Ishikawa (cell line): ENCODE data around the gene CFAP65.

Experiments used
- CEBPB ChIP-seq: IDR thresholded peaks from 2 replicates; pipeline ENCODE4 v1.6.1; 2012
- CREB1 ChIP-seq: IDR thresholded peaks from 2 replicates; pipeline ENCODE4 v1.6.1; 2012; ENCODE audit warnings: low read depth
- EGR1 ChIP-seq: IDR thresholded peaks from 2 replicates; pipeline ENCODE4 v1.6.1; 2012
- EP300 ChIP-seq: IDR thresholded peaks from 2 replicates; pipeline ENCODE4 v1.6.1; 2012; ENCODE audit warnings: borderline replicate concordance
- FOXM1 ChIP-seq: IDR thresholded peaks from 2 replicates; pipeline ENCODE4 v1.6.1; 2012; ENCODE audit warnings: low read depth, borderline replicate concordance
- MAX ChIP-seq: IDR thresholded peaks from 2 replicates; pipeline ENCODE4 v1.6.1; 2012
- NFIC ChIP-seq: IDR thresholded peaks from 2 replicates; pipeline ENCODE4 v1.6.1; 2012
- RAD21 ChIP-seq: IDR thresholded peaks from 2 replicates; pipeline ENCODE4 v1.6.1; 2012; ENCODE audit warnings: low read depth
- REST ChIP-seq: IDR thresholded peaks from 2 replicates; pipeline ENCODE4 v1.6.1; 2012; ENCODE audit warnings: low read depth, mild to moderate bottlenecking
- TAF1 ChIP-seq: IDR thresholded peaks from 2 replicates; pipeline ENCODE4 v1.6.1; 2012; ENCODE audit warnings: low read depth, mild to moderate bottlenecking
- TCF12 ChIP-seq: IDR thresholded peaks from 2 replicates; pipeline ENCODE4 v1.6.1; 2012; ENCODE audit warnings: low read depth
- TEAD4 ChIP-seq: IDR thresholded peaks from 2 replicates; pipeline ENCODE4 v1.6.1; 2012
- USF1 ChIP-seq: IDR thresholded peaks from 2 replicates; pipeline ENCODE4 v1.6.1; 2012
- YY1 ChIP-seq: IDR thresholded peaks from 2 replicates; pipeline ENCODE4 v1.6.1; 2012; ENCODE audit warnings: low read depth
- ZBTB7A ChIP-seq: IDR thresholded peaks from 2 replicates; pipeline ENCODE4 v1.6.1; 2012; ENCODE audit warnings: low read depth

CFAP65 gene

GRCh38 chr2:219087361-219087760 lies 46.0 kb upstream of the CFAP65 start:
- no peak for TF ChIP-seq EGR1
- TF ChIP-seq ZBTB7A = no peak
- TF ChIP-seq NFIC = no peak
- no peak for TF ChIP-seq CEBPB
- no peak for TF ChIP-seq EP300
- TF ChIP-seq TEAD4 = no peak
- TF ChIP-seq REST = no peak
- TF ChIP-seq TCF12 = no peak

GRCh38 chr2:219086196-219086595 lies 44.9 kb upstream of the CFAP65 start:
- no peak for TF ChIP-seq USF1
- TF ChIP-seq CEBPB = no peak
- TF ChIP-seq RAD21 = no peak
- no peak for TF ChIP-seq YY1
- TF ChIP-seq MAX = no peak
- TF ChIP-seq TCF12 = no peak
- TF ChIP-seq FOXM1 = no peak
- no peak for TF ChIP-seq TEAD4
- TF ChIP-seq NFIC = no peak
- TF ChIP-seq TAF1 = no peak
- TF ChIP-seq REST = no peak
- no peak for TF ChIP-seq EP300

GRCh38 chr2:219084791-219085190 lies 43.5 kb upstream of the CFAP65 start:
- no peak for TF ChIP-seq TEAD4
- TF ChIP-seq CEBPB = no peak
- TF ChIP-seq RAD21 = no peak
- no peak for TF ChIP-seq CREB1
- no peak for TF ChIP-seq YY1
- no peak for TF ChIP-seq USF1
- no peak for TF ChIP-seq MAX
- TF ChIP-seq EGR1 = no peak
- no peak for TF ChIP-seq EP300
- no peak for TF ChIP-seq TCF12
- no peak for TF ChIP-seq TAF1

GRCh38 chr2:219082332-219082958 lies 41.1 kb upstream of the CFAP65 start:
- TF ChIP-seq TCF12 (no peak), RAD21 (no peak), ZBTB7A (no peak), EGR1 (no peak), CEBPB (no peak), YY1 (no peak), TEAD4 (no peak), REST (no peak), CREB1 (no peak), NFIC (no peak), FOXM1 (no peak)
